ENCODE results near the gene PARP12.

Gene PARP12

GRCh38 chr7:140034421-140034820 is 28.3 kb downstream of the PARP12 start:
- DNase-seq: no peak

GRCh38 chr7:140033779-140034363 is 28.9 kb downstream of the PARP12 start:
- DNase-seq: no peak

- no peak for DNase-seq
Measured at GRCh38 chr7:140033036-140033435, 29.7 kb downstream of the PARP12 start.

- DNase-seq: no peak
Measured at GRCh38 chr7:140031364-140031763, 31.4 kb downstream of the PARP12 start.

- no peak for DNase-seq
Measured at GRCh38 chr7:140029072-140029471, 33.7 kb downstream of the PARP12 start.

- no peak for DNase-seq
Measured at GRCh38 chr7:140028311-140028710, 34.4 kb downstream of the PARP12 start.

- no peak for DNase-seq
Measured at GRCh38 chr7:140027858-140028257, 34.9 kb downstream of the PARP12 start.

GRCh38 chr7:140026935-140027334 is 35.8 kb downstream of the PARP12 start:
- no peak for DNase-seq

GRCh38 chr7:140025814-140026433 is 36.8 kb downstream of the PARP12 start:
- DNase-seq: no peak

GRCh38 chr7:140025241-140025640 is 37.5 kb downstream of the PARP12 start:
- DNase-seq: no peak

- no peak for DNase-seq
Measured at GRCh38 chr7:140024585-140024984, 38.2 kb downstream of the PARP12 start.

GRCh38 chr7:140023728-140024127 is 39.0 kb downstream of the PARP12 start:
- DNase-seq: no peak

- DNase-seq: no peak
Measured at GRCh38 chr7:140022582-140023211, 40.1 kb downstream of the PARP12 start.

- no peak for DNase-seq
Measured at GRCh38 chr7:140021603-140022002, 41.1 kb downstream of the PARP12 start.

- no peak for DNase-seq
Measured at GRCh38 chr7:140019606-140020005, 43.1 kb downstream of the PARP12 start.

GRCh38 chr7:140019172-140019571 is 43.6 kb downstream of the PARP12 start:
- no peak for DNase-seq

- no peak for DNase-seq
Measured at GRCh38 chr7:140018125-140019043, 44.4 kb downstream of the PARP12 start.

GRCh38 chr7:140017543-140017942 is 45.2 kb downstream of the PARP12 start:
- DNase-seq: no peak

- no peak for DNase-seq
Measured at GRCh38 chr7:140017034-140017433, 45.7 kb downstream of the PARP12 start.

- DNase-seq: no peak
Measured at GRCh38 chr7:140016540-140016939, 46.2 kb downstream of the PARP12 start.

- DNase-seq: no peak
Measured at GRCh38 chr7:140015471-140015970, 47.2 kb downstream of the PARP12 start.

GRCh38 chr7:140014123-140014522 is 48.6 kb downstream of the PARP12 start:
- no peak for DNase-seq

GRCh38 chr7:140013676-140014075 is 49.1 kb downstream of the PARP12 start:
- no peak for DNase-seq

Data from DMS79 (cell line).